K562 (cell line): ENCODE measurements around the gene KCNJ14. TPM values are rescaled to one million over a fixed set of nuclear protein-coding genes. Genes with fewer than 3 reads are reported as not detected.

ENCODE experiments used
- ATAC-seq: fragments of 200-7000 bp; cut with Tn5 transposase; 3 replicates; pipeline ENCODE4 v1.9.1; 2020; ENCODE audit warnings: moderate library complexity
- BruUV-seq: library from RNA; stranded (reverse); fragments of 400-500 nt; replicated peaks from 2 replicates; lab custom pipeline; 2021; lab: Mats Ljungman, UMichigan
- CTCF ChIA-PET: fragments of 300-600 bp; formaldehyde crosslinking; extraction: SDS; loops from one replicate; lab custom pipeline; 2021; ENCODE audit warnings: low intra/inter-chr PET ratio; lab: Yijun Ruan, JAX
- POLR2A ChIA-PET: fragments of 300-600, 350-650 bp; sonication (Branson Sonifier 250); formaldehyde crosslinking; extraction: SDS; loops from one replicate; lab custom pipeline; 2021; ENCODE audit warnings: antibody characterized with exemption, inconsistent platforms; lab: Yijun Ruan, JAX
- DNase-seq, 4 experiments: peaks; one replicate each; pipeline versions ENCODE4 v3.0.0 to v3.0.0-alpha.2; 2011 to 2018; ENCODE audit warnings: low spot score in 3 of 4, mixed read lengths in 3 of 4; ENCODE audit errors: extremely low read depth in 1 of 4
- FAIRE-seq: peaks from 2 replicates; lab custom pipeline; 2011; peaks lifted over from hg19 to GRCh38; lab: Jason Lieb, UNC
- H2AFZ ChIP-seq: 2 replicates; pipeline ENCODE4 v1.6.0; 2011; ENCODE audit warnings: low read depth, low read length, control low read depth, inconsistent platforms
- H3K27ac ChIP-seq: fragments of 200-600 bp; 3 replicates; pipeline ENCODE4 v1.8.0; 2011; ENCODE audit warnings: low read depth, mild to moderate bottlenecking, control low read depth, inconsistent platforms, low read length, moderate library complexity, mixed read lengths; ENCODE audit errors: extremely low read depth
- H3K27me3 ChIP-seq, 2 experiments: fragments of 300-600 bp in 1 of 2; 2 replicates in 1 of 2; 3 replicates in 1 of 2; pipeline versions ENCODE4 v1.6.0 to v1.8.0; 2011; ENCODE audit warnings: inconsistent platforms in 2 of 2, low read length in 2 of 2, mild to moderate bottlenecking in 1 of 2, mixed read lengths in 1 of 2, moderate library complexity in 1 of 2; ENCODE audit not compliant: control insufficient read depth in 2 of 2, insufficient read depth in 2 of 2
- H3K36me3 ChIP-seq: fragments of 300-600 bp; 3 replicates; pipeline ENCODE4 v1.8.0; 2011; ENCODE audit warnings: mild to moderate bottlenecking, low read length, inconsistent platforms; ENCODE audit not compliant: control insufficient read depth, insufficient read depth
- H3K4me1 ChIP-seq, 2 experiments: fragments of 200-600 bp in 1 of 2; replicated peaks in 1 of 2; 2 replicates in 1 of 2; 3 replicates in 1 of 2; pipeline versions ENCODE4 v1.5.1 to v1.8.0; 2011; ENCODE audit warnings: inconsistent platforms in 2 of 2, low read length in 2 of 2, mild to moderate bottlenecking in 1 of 2, mixed read lengths in 1 of 2, moderate library complexity in 1 of 2; ENCODE audit not compliant: control insufficient read depth in 2 of 2, insufficient read depth in 2 of 2
- H3K4me2 ChIP-seq: 2 replicates; pipeline ENCODE4 v1.6.1; 2011; ENCODE audit warnings: low read length, control low read depth, inconsistent platforms, mixed read lengths; ENCODE audit not compliant: insufficient read depth
- H3K4me3 ChIP-seq: fragments of 200-600 bp; sonication (generic), shearing (Covaris generic); 2 replicates; pipeline ENCODE4 v1.5.1; 2016; ENCODE audit warnings: control low read depth, inconsistent platforms
- H3K79me2 ChIP-seq: fragments of 200-600 bp; 3 replicates; pipeline ENCODE4 v1.8.0; 2011; ENCODE audit warnings: low read length, inconsistent platforms; ENCODE audit not compliant: control insufficient read depth, insufficient read depth
- H3K9ac ChIP-seq, 2 experiments: 2 replicates each; pipeline versions ENCODE4 v1.6.0 to v1.6.1; 2011; ENCODE audit warnings: low read depth in 2 of 2, low read length in 2 of 2, control low read depth in 1 of 2, inconsistent platforms in 1 of 2, mild to moderate bottlenecking in 1 of 2, mixed read lengths in 1 of 2; ENCODE audit not compliant: insufficient read depth in 1 of 2
- H3K9me1 ChIP-seq: one replicate; pipeline ENCODE4 v1.6.0; 2011; ENCODE audit warnings: inconsistent platforms, mild to moderate bottlenecking, low read length, moderate library complexity; ENCODE audit not compliant: control insufficient read depth, insufficient read depth
- H3K9me3 ChIP-seq: replicated peaks from 2 replicates; pipeline ENCODE4 v1.5.1; 2011; ENCODE audit warnings: low read depth, low read length, inconsistent platforms; ENCODE audit not compliant: control insufficient read depth, insufficient read depth
- H4K20me1 ChIP-seq: replicated peaks from 2 replicates; pipeline ENCODE4 v1.6.1; 2011; ENCODE audit warnings: low read length, inconsistent platforms, mixed read lengths; ENCODE audit not compliant: control insufficient read depth, insufficient read depth
- POLR2B ChIP-seq: fragments of 450-650 bp; IDR thresholded peaks from 2 replicates; pipeline ENCODE4 v1.6.1; 2018; ENCODE audit warnings: low read depth; ENCODE audit not compliant: partially characterized antibody
- RFX7 ChIP-seq: fragments of 250-450 bp; sonication (Bioruptor Pico); IDR thresholded peaks from 2 replicates; pipeline ENCODE4 v1.5.1; 2021; ENCODE audit warnings: mild to moderate bottlenecking
- RHOXF2B ChIP-seq: fragments of 250-450 bp; sonication (Bioruptor Pico); conservative IDR thresholded peaks from 2 replicates; pipeline ENCODE4 v1.5.1; 2021
- SNIP1 ChIP-seq: fragments of 450-650 bp; IDR thresholded peaks from 2 replicates; pipeline ENCODE4 v1.7.1; 2017; ENCODE audit warnings: low read depth, mild to moderate bottlenecking
- WGBS: fragments of 100-300 bp; shearing (Covaris generic); methylation state at CpG from one replicate; pipeline ENCODE4 v1.1.6; 2016; ENCODE audit warnings: low coverage, mixed read lengths; ENCODE audit not compliant: insufficient coverage; ENCODE audit errors: missing lambda C conversion rate; 5-methylcytosine and 5-hydroxymethylcytosine counted together
- in situ Hi-C: fragments of 300-500 bp; cut with MboI; formaldehyde crosslinking; loops from 4 replicates; pipeline ENCODE4 v1.15.0; 2018; ENCODE audit warnings: inconsistent platforms, mixed read lengths
- intact Hi-C: fragments of 100-400 bp; cut with micrococcal nuclease; formaldehyde crosslinking; loops from 2 replicates; pipeline ENCODE4 v1.14.2; 2022
- polyA plus RNA-seq, 8 experiments: library from polyadenylated mRNA; depleted of rRNA in 4 of 8; stranded (reverse) in 5 of 8; unstranded in 3 of 8; fragments of >200 nt; fragmentation: Nextera tagmentation in 2 of 8; fragmentation: Illumina TruSeq in 1 of 8; extraction: Ambion mirVana in 2 of 8; extraction: Trizol in 1 of 8; gene quantifications; 2 replicates each; pipeline versions ENCODE4 v1.2.1 to v1.2.3, GENCODE V29; 2011 to 2014; ENCODE audit warnings: inconsistent platforms in 1 of 8, missing spikeins in 1 of 8
- total RNA-seq, 7 experiments: library from RNA; depleted of rRNA in 6 of 7; stranded (reverse); fragments of >200 nt in 6 of 7; fragmentation: Illumina TruSeq in 2 of 7; extraction: Trizol in 2 of 7; gene quantifications; 2 replicates each; pipeline versions ENCODE4 v1.2.1 to v1.2.3, GENCODE V29; 2011 to 2021; ENCODE audit warnings: low replicate concordance in 1 of 7
- TF ChIP-seq, protein P1 (sequence below): fragments of 450-650 bp; formaldehyde crosslinking; conservative IDR thresholded peaks from 2 replicates; pipeline ENCODE4 v1.4.0; 2022; ENCODE audit warnings: mild to moderate bottlenecking, missing genetic modification characterization
- TF ChIP-seq, protein P2 (sequence below): fragments of 250-450 bp; sonication (Bioruptor Pico); IDR thresholded peaks from 2 replicates; pipeline ENCODE4 v1.4.0; 2020; ENCODE audit warnings: mild to moderate bottlenecking, moderate library complexity
- TF ChIP-seq, protein P3 (sequence below), 2 experiments: fragments of 450-650 bp; IDR thresholded peaks; 2 replicates each; pipeline ENCODE4 v1.6.1; 2018; ENCODE audit warnings: mild to moderate bottlenecking in 2 of 2, low read depth in 1 of 2; ENCODE audit not compliant: partially characterized antibody in 2 of 2

The KCNJ14 gene
- total and polyA plus RNA-seq, 9 of the 15 experiments (the other 6 are each of a cell fraction or from before 2014, with no cell fraction given), result 0.15 to 1.6 (median 0.49) TPM

DNA sequence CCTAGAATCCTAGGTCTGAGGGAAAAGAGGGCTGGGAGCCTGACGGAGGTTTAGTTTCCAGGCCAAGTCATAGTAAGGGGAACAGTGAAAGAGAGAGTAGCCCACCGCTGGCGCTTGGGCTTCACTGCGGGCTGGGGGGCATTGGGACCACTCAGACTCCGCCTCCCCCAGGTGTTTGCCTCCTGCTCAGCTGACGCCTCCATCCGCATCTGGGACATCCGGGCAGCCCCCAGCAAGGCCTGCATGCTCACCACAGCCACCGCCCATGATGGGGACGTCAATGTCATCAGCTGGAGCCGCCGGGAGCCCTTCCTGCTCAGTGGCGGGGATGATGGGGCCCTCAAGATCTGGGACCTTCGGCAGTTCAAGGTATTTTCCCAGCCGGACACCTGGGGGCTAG is 4.5 kb upstream of the KCNJ14 start:
- BruUV-seq, result no TSS peak
- in situ Hi-C loops, result no loop called here

DNA sequence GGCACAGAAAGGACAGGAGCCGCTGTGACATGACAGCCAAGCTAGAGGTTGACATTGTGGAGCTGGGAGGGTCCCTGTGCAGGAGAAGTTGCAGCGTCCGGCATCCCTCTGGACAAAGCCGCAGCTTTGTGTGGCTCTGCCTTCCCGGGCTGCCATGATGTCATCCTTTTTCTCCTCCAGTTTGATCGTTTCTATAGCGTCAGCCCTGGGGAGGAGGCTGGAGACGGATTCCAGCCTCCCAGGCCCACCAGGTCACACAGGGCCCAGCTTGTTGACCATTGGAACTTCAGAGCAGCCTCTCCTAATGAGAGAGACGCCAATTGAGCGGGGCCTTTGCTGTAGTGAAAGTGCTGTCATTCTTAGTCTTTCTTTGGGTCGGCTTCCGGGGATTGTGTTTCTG is 3.8 kb upstream of the KCNJ14 start:
- ATAC-seq (no peak), FAIRE-seq (no peak), DNase-seq (no peak)
- Histone ChIP-seq H3K9ac (no peak overlapping the region), H4K20me1 (peaks cover 9% of the 10 kb centered on the region), H3K4me2 (no peak overlapping the region), H3K79me2 (peaks cover 34% of the 10 kb centered on the region), H3K9me1 (no peaks in the 10 kb centered on the region), H3K4me3 (no peak overlapping the region), H3K4me1 (peaks cover 1 to 39% of the 10 kb centered on the region in 2 experiments; a peak in 3 of 5 replicates), H3K27me3 (no peaks in the 10 kb centered on the region), H2AFZ (no peak overlapping the region), H3K27ac (no peak overlapping the region), H3K36me3 (peaks cover 98% of the 10 kb centered on the region), H3K9me3 (no peaks in the 10 kb centered on the region)
- CTCF ChIA-PET, result no interaction called here
- no peak for TF ChIP-seq SNIP1
- no peak for TF ChIP-seq RFX7 (CRISPR knock-in tag)
- TF ChIP-seq, protein P1, sequence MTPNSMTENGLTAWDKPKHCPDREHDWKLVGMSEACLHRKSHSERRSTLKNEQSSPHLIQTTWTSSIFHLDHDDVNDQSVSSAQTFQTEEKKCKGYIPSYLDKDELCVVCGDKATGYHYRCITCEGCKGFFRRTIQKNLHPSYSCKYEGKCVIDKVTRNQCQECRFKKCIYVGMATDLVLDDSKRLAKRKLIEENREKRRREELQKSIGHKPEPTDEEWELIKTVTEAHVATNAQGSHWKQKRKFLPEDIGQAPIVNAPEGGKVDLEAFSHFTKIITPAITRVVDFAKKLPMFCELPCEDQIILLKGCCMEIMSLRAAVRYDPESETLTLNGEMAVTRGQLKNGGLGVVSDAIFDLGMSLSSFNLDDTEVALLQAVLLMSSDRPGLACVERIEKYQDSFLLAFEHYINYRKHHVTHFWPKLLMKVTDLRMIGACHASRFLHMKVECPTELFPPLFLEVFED (CRISPR knock-in tag), result no peak
- TF ChIP-seq, protein P2, sequence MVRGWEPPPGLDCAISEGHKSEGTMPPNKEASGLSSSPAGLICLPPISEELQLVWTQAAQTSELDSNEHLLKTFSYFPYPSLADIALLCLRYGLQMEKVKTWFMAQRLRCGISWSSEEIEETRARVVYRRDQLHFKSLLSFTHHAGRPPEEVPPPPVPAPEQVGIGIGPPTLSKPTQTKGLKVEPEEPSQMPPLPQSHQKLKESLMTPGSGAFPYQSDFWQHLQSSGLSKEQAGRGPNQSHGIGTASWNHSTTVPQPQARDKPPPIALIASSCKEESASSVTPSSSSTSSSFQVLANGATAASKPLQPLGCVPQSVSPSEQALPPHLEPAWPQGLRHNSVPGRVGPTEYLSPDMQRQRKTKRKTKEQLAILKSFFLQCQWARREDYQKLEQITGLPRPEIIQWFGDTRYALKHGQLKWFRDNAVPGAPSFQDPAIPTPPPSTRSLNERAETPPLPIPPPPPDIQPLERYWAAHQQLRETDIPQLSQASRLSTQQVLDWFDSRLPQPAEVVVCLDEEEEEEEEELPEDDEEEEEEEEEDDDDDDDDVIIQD, result no peak
- no peak for TF ChIP-seq POLR2B
- TF ChIP-seq, protein P3, sequence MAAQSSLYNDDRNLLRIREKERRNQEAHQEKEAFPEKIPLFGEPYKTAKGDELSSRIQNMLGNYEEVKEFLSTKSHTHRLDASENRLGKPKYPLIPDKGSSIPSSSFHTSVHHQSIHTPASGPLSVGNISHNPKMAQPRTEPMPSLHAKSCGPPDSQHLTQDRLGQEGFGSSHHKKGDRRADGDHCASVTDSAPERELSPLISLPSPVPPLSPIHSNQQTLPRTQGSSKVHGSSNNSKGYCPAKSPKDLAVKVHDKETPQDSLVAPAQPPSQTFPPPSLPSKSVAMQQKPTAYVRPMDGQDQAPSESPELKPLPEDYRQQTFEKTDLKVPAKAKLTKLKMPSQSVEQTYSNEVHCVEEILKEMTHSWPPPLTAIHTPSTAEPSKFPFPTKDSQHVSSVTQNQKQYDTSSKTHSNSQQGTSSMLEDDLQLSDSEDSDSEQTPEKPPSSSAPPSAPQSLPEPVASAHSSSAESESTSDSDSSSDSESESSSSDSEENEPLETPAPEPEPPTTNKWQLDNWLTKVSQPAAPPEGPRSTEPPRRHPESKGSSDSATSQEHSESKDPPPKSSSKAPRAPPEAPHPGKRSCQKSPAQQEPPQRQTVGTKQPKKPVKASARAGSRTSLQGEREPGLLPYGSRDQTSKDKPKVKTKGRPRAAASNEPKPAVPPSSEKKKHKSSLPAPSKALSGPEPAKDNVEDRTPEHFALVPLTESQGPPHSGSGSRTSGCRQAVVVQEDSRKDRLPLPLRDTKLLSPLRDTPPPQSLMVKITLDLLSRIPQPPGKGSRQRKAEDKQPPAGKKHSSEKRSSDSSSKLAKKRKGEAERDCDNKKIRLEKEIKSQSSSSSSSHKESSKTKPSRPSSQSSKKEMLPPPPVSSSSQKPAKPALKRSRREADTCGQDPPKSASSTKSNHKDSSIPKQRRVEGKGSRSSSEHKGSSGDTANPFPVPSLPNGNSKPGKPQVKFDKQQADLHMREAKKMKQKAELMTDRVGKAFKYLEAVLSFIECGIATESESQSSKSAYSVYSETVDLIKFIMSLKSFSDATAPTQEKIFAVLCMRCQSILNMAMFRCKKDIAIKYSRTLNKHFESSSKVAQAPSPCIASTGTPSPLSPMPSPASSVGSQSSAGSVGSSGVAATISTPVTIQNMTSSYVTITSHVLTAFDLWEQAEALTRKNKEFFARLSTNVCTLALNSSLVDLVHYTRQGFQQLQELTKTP (IDR thresholded peaks at IDR 0.05; ENCODE audit: low read depth in 1 of 2, partially characterized antibody in 2 of 2), result no peak
- in situ Hi-C loops, result no loop called here
- POLR2A ChIA-PET, result interaction anchor here (0.6 to 0.8 kb wide), 2 partner anchors 10 to 121 kb away, joined by 3 read pairs; no protein-coding TSS in a partner anchor
- intact Hi-C loops, result no loop called here
- BruUV-seq, result no TSS peak
- 91% methylated on average over 10 of the region's 12 CpGs for WGBS

More for the DNA sequence above, 4.5 kb upstream of the KCNJ14 start:
- Histone ChIP-seq H3K27ac (no peak overlapping the region), H3K9ac (0 out of 4 replicates have a peak overlapping the region, but pooled peaks of 1 of the 2 experiments have one; percentile 43), H3K4me1 (peaks cover 4 to 35% of the 10 kb centered on the region in 2 experiments; a peak in 3 of 5 replicates), H4K20me1 (peaks cover 6% of the 10 kb centered on the region), H3K9me3 (no peaks in the 10 kb centered on the region), H2AFZ (no peak overlapping the region), H3K27me3 (no peaks in the 10 kb centered on the region), H3K4me3 (no peak overlapping the region), H3K36me3 (peaks cover 93% of the 10 kb centered on the region), H3K79me2 (peaks cover 41% of the 10 kb centered on the region), H3K9me1 (no peaks in the 10 kb centered on the region), H3K4me2 (no peak overlapping the region)
- no peak for ATAC-seq
- POLR2A ChIA-PET, result interaction anchor here (0.6 to 0.8 kb wide), 2 partner anchors 11 kb away, joined by 3 read pairs; no protein-coding TSS in a partner anchor
- CTCF ChIA-PET, result no interaction called here
- no peak for TF ChIP-seq RHOXF2B (CRISPR knock-in tag)
- FAIRE-seq, result no peak
- WGBS, result 93% methylated on average over 14 of the region's 15 CpGs
- no peak for DNase-seq
- intact Hi-C loops, result no loop called here
